ENCODE measurements around the gene CYP27A1.

CYP27A1 gene

GRCh38 chr2:218828477-218828778 lies 46.5 kb downstream of the CYP27A1 start:
- H3F3A ChIP-seq (ENCODE audit: insufficient read depth): no peaks in the 10 kb centered on the region
- H4K20me1 ChIP-seq (ENCODE audit: low read depth, low read length): no peaks in the 10 kb centered on the region
- no peak overlapping the region for H3K27ac ChIP-seq (ENCODE audit: low read depth, low read length)
- no peaks in the 10 kb centered on the region for H3K36me3 ChIP-seq (ENCODE audit: low read length)
- no peaks in the 10 kb centered on the region for H3K79me2 ChIP-seq (ENCODE audit: insufficient read depth, low read length)
- no peak overlapping the region for H3K4me2 ChIP-seq (ENCODE audit: low read depth, low read length, poor library complexity, severe bottlenecking)
- H3K9me2 ChIP-seq (replicated peaks; ENCODE audit: insufficient read depth, low read length): no peaks in the 10 kb centered on the region
- no peak for TF ChIP-seq CTCF (IDR thresholded peaks at IDR 0.05; ENCODE audit: insufficient read depth, low read length, poor library complexity, severe bottlenecking)
- TF ChIP-seq EZH2phosphoT487 (conservative IDR thresholded peaks at IDR 0.05; ENCODE audit: low read length): no peak
- no peak overlapping the region for H2AFZ ChIP-seq (ENCODE audit: low read depth, low read length, severe bottlenecking)
- no peaks in the 10 kb centered on the region for H3K9me3 ChIP-seq (ENCODE audit: insufficient read depth, low read length)
- H3K9ac ChIP-seq (ENCODE audit: low read length): no peak overlapping the region
- H3K27me3 ChIP-seq (ENCODE audit: low read length): no peaks in the 10 kb centered on the region
- no peak overlapping the region for H3K4me3 ChIP-seq (ENCODE audit: insufficient read depth, low read length, poor library complexity, severe bottlenecking)

DNA sequence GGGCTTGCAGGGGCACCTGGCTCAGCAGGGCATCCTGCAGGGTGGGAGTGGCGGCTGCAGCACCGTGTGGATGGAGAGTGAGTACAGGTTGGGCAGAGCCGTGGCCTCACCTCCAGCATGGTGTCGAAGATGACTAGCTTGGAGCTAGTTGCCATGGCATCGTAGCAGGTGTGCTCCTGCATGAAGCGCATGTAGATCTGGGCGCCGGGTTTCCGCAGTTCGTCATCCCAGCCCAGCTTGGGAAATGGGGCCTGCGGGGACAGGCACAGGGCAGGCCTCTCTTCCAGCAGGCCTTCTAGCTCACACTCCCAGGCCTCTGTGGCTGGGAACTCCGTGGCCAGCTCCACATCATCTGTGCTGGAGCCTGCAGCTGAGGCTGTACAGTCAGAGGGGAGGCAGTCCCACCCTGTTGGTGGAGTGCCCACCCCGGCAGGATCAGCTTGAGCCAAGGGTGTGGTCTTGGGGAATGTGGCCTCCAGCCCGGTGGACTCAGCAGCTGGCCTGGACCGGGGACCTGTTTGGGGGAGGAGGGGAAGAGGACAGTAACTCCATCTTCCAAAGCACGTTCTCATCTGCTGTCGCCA lies 48.0 kb downstream of the CYP27A1 start:
- Histone ChIP-seq H3K27me3 (ENCODE audit: low read length) (no peaks in the 10 kb centered on the region), H3K79me2 (ENCODE audit: insufficient read depth, low read length) (no peaks in the 10 kb centered on the region), H3K27ac (ENCODE audit: low read depth, low read length) (no peak overlapping the region), H3K9me2 (replicated peaks; ENCODE audit: insufficient read depth, low read length) (no peaks in the 10 kb centered on the region), H4K20me1 (ENCODE audit: low read depth, low read length) (no peaks in the 10 kb centered on the region), H3K9ac (ENCODE audit: low read length) (no peak overlapping the region), H2AFZ (ENCODE audit: low read depth, low read length, severe bottlenecking) (no peak overlapping the region), H3F3A (ENCODE audit: insufficient read depth) (no peaks in the 10 kb centered on the region), H3K4me2 (ENCODE audit: low read depth, low read length, poor library complexity, severe bottlenecking) (no peak overlapping the region), H3K36me3 (ENCODE audit: low read length) (no peaks in the 10 kb centered on the region), H3K9me3 (ENCODE audit: insufficient read depth, low read length) (no peaks in the 10 kb centered on the region), H3K4me3 (ENCODE audit: insufficient read depth, low read length, poor library complexity, severe bottlenecking) (no peak overlapping the region)
- no peak for TF ChIP-seq EZH2phosphoT487 (conservative IDR thresholded peaks at IDR 0.05; ENCODE audit: low read length)

DNA sequence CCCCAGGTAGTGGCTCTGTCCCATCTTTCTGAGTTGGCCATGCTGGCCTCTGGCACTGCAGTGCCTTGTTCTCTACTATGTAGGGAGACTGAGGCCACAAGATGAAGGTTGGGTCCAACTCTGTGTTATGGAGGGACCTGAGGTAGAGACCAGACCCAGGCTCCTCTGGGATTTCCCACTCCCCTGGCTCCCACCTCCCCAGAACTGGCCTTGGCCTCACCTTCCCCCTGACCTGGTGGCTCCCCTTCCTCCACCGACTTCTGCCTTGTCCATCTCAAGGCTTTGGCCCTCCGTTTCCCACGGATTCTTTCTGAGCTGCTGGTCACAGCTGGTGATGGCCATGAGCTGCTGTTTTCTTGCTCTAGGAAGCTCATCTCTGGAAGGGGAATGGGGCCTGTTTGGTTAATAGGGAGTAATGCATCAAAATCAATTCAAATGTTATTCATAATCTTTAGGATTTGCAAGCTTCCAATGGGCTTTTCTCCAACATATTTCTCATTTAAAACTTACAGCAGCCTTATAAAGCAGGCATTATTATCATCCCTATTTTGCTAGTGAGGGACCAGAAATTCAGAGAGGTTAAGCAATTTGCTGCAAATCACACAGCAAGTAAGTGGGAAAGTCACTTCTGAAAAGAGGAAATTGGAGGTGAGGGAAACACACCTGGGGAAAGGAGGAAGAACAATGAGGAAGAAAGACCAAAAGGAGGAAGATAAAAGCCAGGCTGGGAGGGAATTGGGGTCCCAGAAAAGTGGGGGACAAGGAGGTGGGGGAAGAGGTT lies 48.8 kb downstream of the CYP27A1 start:
- Histone ChIP-seq H4K20me1 (ENCODE audit: low read depth, low read length) (no peaks in the 10 kb centered on the region), H3K36me3 (ENCODE audit: low read length) (no peaks in the 10 kb centered on the region), H3K9ac (ENCODE audit: low read length) (no peak overlapping the region), H3K4me2 (ENCODE audit: low read depth, low read length, poor library complexity, severe bottlenecking) (no peak overlapping the region), H3K4me3 (ENCODE audit: insufficient read depth, low read length, poor library complexity, severe bottlenecking) (no peak overlapping the region), H3K27me3 (ENCODE audit: low read length) (no peaks in the 10 kb centered on the region), H3K27ac (ENCODE audit: low read depth, low read length) (no peak overlapping the region), H3K9me3 (ENCODE audit: insufficient read depth, low read length) (no peaks in the 10 kb centered on the region), H3F3A (ENCODE audit: insufficient read depth) (no peaks in the 10 kb centered on the region), H3K79me2 (ENCODE audit: insufficient read depth, low read length) (no peaks in the 10 kb centered on the region), H2AFZ (ENCODE audit: low read depth, low read length, severe bottlenecking) (no peak overlapping the region), H3K9me2 (replicated peaks; ENCODE audit: insufficient read depth, low read length) (no peaks in the 10 kb centered on the region)
- TF ChIP-seq CTCF (IDR thresholded peaks at IDR 0.05; ENCODE audit: insufficient read depth, low read length, poor library complexity, severe bottlenecking) (no peak), EZH2phosphoT487 (conservative IDR thresholded peaks at IDR 0.05; ENCODE audit: low read length) (no peak)

- Histone ChIP-seq H3K9me3 (ENCODE audit: insufficient read depth, low read length) (no peaks in the 10 kb centered on the region), H4K20me1 (ENCODE audit: low read depth, low read length) (no peaks in the 10 kb centered on the region), H3K9ac (ENCODE audit: low read length) (no peak within 1 kb of the TSS), H3K9me2 (replicated peaks; ENCODE audit: insufficient read depth, low read length) (no peaks in the 10 kb centered on the region), H3F3A (ENCODE audit: insufficient read depth) (no peaks in the 10 kb centered on the region), H2AFZ (ENCODE audit: low read depth, low read length, severe bottlenecking) (no peak within 1 kb of the TSS), H3K27ac (ENCODE audit: low read depth, low read length) (no peak within 1 kb of the TSS), H3K36me3 (ENCODE audit: low read length) (no peaks in the 10 kb centered on the region), H3K79me2 (ENCODE audit: insufficient read depth, low read length) (no peaks in the 10 kb centered on the region), H3K4me3 (ENCODE audit: insufficient read depth, low read length, poor library complexity, severe bottlenecking) (no peak within 1 kb of the TSS), H3K27me3 (ENCODE audit: low read length) (no peaks in the 10 kb centered on the region), H3K4me2 (ENCODE audit: low read depth, low read length, poor library complexity, severe bottlenecking) (no peak within 1 kb of the TSS)
- TF ChIP-seq CTCF (IDR thresholded peaks at IDR 0.05; ENCODE audit: insufficient read depth, low read length, poor library complexity, severe bottlenecking): no peak
- no peak for TF ChIP-seq EZH2phosphoT487 (conservative IDR thresholded peaks at IDR 0.05; ENCODE audit: low read length)
Observed at GRCh38 chr2:218831378-218831990, 49.5 kb downstream of the CYP27A1 start, which contains the start of gene PRKAG3. TSS of gene PRKAG3 (minus strand) at chr2:218831803.
